GM12874 (cell line): Measurements from ENCODE around the gene GABARAPL1.

Experiments used
- TF ChIP-seq, protein P1 (sequence below): IDR thresholded peaks from 2 replicates; pipeline ENCODE4 v1.5.1; 2011; ENCODE audit warnings: low read depth, mild to moderate bottlenecking, control low read depth, low read length, moderate library complexity; ENCODE audit not compliant: insufficient read depth

GABARAPL1 gene

DNA sequence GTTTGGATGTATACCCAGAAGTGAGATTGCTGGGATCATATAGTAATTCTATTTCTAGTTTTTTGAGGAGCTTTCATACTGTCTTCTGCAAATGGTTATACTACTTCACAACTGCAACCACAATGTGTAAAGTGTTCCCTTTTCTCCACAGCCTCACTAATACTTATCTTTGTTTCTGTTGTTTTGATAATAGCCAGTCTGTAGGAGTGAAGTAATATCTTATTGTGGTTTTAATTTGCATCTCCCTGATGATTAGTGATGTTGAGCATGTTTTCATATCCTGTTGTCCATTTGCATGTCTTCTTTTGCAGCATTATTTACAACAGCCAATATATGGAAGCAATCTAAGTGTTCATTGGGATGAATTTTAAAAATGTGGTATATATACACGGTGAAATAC lies 29.9 kb downstream of the GABARAPL1 start:
- TF ChIP-seq, protein P1, sequence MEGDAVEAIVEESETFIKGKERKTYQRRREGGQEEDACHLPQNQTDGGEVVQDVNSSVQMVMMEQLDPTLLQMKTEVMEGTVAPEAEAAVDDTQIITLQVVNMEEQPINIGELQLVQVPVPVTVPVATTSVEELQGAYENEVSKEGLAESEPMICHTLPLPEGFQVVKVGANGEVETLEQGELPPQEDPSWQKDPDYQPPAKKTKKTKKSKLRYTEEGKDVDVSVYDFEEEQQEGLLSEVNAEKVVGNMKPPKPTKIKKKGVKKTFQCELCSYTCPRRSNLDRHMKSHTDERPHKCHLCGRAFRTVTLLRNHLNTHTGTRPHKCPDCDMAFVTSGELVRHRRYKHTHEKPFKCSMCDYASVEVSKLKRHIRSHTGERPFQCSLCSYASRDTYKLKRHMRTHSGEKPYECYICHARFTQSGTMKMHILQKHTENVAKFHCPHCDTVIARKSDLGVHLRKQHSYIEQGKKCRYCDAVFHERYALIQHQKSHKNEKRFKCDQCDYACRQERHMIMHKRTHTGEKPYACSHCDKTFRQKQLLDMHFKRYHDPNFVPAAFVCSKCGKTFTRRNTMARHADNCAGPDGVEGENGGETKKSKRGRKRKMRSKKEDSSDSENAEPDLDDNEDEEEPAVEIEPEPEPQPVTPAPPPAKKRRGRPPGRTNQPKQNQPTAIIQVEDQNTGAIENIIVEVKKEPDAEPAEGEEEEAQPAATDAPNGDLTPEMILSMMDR = no peak

GRCh38 chr12:10243818-10244520 lies 31.3 kb downstream of the GABARAPL1 start:
- TF ChIP-seq, protein P1 = no peak

DNA sequence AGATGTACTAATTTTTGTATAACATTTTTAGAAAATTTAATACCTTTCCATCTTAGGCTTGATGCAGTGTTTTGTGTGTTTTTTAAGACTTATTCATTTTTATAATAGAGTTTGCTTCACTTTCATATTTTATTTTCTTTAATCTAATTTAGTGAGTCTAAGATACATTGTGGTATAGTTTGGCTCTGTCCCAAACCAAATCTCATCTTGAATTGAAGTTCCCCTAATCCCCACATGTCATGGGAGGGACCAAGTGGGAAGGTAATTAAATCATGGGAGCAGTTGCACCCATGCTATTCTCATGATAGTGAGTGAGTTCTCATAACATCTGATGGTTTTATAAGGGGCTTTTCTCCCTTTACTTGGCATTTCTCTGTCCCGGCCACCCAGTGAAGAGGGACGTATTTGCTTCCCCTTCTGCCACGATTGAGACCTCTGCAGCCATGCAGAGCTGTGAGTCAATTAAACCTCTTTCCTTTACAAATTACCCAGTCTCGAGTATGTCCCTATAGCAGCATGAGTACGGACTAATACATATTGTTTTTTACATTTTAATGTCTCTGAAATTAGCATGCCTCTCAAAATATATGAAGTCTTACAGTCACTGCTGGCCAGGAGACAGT lies 34.9 kb downstream of the GABARAPL1 start:
- TF ChIP-seq, protein P1 = no peak

DNA sequence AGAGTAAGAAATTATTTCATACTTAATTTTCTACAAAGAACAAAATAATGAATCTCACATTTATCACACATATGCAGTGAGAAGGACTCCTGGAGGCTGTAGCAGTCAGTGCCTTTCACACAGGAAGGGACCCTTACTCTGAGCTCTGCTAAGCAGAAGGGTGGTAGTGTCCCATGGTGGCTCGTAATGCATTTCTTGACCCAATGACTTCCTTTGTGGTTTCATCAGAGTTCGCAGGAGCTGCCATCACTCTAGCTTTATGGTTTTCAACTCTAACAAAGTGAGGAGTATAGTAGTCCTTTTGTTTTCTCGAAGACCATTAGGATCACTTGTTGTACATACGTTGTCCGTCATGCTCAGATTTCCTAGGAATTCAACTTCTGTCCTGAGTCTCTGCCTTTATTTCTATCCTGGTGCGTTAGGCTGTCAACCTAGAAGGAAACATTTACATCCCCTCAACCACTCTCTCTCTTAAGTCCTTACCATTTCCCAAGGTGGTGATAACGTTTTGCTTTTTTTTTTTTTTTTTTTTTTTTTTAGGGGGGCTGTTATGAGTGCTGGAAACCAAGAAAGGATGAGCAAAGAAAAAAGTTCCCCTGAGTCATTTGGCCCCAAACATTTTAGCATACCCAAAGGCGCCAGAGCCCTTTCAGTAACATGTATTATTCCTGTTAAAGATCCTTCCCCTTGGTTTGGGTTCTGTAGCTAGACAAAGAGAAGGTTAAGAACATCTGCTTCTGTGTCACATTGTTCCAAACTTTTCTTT lies 37.2 kb downstream of the GABARAPL1 start:
- TF ChIP-seq, protein P1 = no peak

- TF ChIP-seq, protein P1 = no peak
Measured at GRCh38 chr12:10251669-10252068, 39.0 kb downstream of the GABARAPL1 start.

GRCh38 chr12:10252201-10252600 lies 39.5 kb downstream of the GABARAPL1 start:
- TF ChIP-seq, protein P1 = no peak

DNA sequence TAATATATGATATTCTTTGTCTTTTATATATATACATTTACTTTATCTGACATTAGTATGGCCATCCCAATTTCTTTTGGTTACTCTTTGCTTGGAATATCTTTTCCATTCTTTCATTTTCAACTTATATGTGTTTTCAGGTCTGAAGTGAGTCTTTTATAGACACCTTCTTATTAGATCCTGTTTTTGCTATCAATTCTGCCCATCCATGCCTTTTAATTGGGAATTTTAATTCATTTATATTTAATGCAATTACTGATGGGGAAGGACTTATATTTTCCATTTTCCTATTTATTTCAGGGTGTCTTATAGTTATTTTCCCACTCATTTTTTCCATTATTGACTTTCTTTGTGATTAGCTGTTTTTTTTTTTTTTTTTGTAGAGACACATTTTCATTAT lies 43.4 kb downstream of the GABARAPL1 start:
- TF ChIP-seq, protein P1 = no peak
